ENCODE results near the gene FXYD4. TPM values are rescaled to one million over a fixed set of nuclear protein-coding genes. Genes with fewer than 3 reads are reported as not detected.

FXYD4 gene
- total RNA-seq, 6 experiments from 2014 or later: not detected

GRCh38 chr10:43385412-43386004, 14.1 kb downstream of the FXYD4 start:
- no peaks in the 10 kb centered on the region for H3K9me3 Mint-ChIP-seq
- TF ChIP-seq, protein P1, sequence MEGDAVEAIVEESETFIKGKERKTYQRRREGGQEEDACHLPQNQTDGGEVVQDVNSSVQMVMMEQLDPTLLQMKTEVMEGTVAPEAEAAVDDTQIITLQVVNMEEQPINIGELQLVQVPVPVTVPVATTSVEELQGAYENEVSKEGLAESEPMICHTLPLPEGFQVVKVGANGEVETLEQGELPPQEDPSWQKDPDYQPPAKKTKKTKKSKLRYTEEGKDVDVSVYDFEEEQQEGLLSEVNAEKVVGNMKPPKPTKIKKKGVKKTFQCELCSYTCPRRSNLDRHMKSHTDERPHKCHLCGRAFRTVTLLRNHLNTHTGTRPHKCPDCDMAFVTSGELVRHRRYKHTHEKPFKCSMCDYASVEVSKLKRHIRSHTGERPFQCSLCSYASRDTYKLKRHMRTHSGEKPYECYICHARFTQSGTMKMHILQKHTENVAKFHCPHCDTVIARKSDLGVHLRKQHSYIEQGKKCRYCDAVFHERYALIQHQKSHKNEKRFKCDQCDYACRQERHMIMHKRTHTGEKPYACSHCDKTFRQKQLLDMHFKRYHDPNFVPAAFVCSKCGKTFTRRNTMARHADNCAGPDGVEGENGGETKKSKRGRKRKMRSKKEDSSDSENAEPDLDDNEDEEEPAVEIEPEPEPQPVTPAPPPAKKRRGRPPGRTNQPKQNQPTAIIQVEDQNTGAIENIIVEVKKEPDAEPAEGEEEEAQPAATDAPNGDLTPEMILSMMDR (IDR thresholded peaks at IDR 0.05): no peak
- no peak overlapping the region for H3K27ac Mint-ChIP-seq
- H3K4me3 Mint-ChIP-seq: no peak overlapping the region
- H3K27me3 Mint-ChIP-seq (ENCODE audit: insufficient read depth): peaks cover 2% of the 10 kb centered on the region; the same call in 1 of the 2 replicates
- DNase-seq: no peak
- peaks cover 29% of the 10 kb centered on the region for H3K36me3 Mint-ChIP-seq (ENCODE audit: low read depth)
- H3K4me1 Mint-ChIP-seq (ENCODE audit: low read depth): peaks cover 27% of the 10 kb centered on the region

GRCh38 chr10:43386549-43386948, 15.1 kb downstream of the FXYD4 start:
- no peak for DNase-seq
- Mint-ChIP-seq H3K4me3 (no peak overlapping the region), H3K4me1 (ENCODE audit: low read depth) (peaks cover 31% of the 10 kb centered on the region), H3K9me3 (no peaks in the 10 kb centered on the region), H3K27me3 (ENCODE audit: insufficient read depth) (peaks cover 2% of the 10 kb centered on the region), H3K36me3 (ENCODE audit: low read depth) (peaks cover 30% of the 10 kb centered on the region), H3K27ac (no peak overlapping the region)
- TF ChIP-seq, protein P1 (IDR thresholded peaks at IDR 0.05): no peak

DNA sequence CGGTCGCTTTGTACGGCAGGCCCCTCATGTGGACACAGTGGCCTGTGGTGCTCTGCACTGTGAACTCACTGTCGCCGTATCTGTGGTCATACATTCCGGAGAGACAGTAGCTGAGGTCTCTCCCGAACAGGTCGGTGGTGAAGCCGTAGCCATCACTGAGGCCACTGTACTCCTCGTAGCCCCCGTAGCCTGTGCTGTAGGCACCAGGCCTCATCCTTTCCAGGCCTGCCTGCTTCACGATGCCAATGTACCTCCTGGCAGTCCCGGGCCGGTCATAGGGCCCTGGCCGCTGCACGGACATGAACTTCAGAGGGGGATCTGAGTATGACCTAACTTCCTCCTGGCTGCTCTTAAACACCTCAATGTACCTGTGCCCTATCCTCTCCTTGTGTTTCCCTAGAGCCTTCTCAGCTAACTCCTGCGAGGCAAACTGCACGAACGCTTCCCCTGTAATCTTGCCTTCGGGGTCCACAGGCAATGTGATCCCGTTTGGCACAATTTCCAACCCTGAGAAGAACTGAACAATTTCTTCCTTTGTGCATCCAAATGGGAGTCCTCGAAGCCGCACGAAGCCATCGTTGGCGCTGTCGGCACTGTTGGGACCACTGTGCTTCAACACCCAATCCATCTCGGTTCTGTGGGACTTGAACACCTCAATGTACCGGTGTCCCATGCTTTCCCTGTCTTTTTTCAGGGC, 15.7 kb downstream of the FXYD4 start:
- H3K9me3 Mint-ChIP-seq: no peaks in the 10 kb centered on the region
- peaks cover 34% of the 10 kb centered on the region for H3K36me3 Mint-ChIP-seq (ENCODE audit: low read depth)
- DNase-seq: no peak
- H3K4me1 Mint-ChIP-seq (ENCODE audit: low read depth): peaks cover 33% of the 10 kb centered on the region
- H3K4me3 Mint-ChIP-seq: no peak overlapping the region
- TF ChIP-seq, protein P1 (IDR thresholded peaks at IDR 0.05): no peak
- peaks cover 2% of the 10 kb centered on the region for H3K27me3 Mint-ChIP-seq (ENCODE audit: insufficient read depth)
- H3K27ac Mint-ChIP-seq: no peak overlapping the region

- peaks cover 37% of the 10 kb centered on the region for H3K4me1 Mint-ChIP-seq (ENCODE audit: low read depth)
- H3K9me3 Mint-ChIP-seq: no peaks in the 10 kb centered on the region
- H3K4me3 Mint-ChIP-seq: no peak overlapping the region
- H3K36me3 Mint-ChIP-seq (ENCODE audit: low read depth): peaks cover 40% of the 10 kb centered on the region
- H3K27ac Mint-ChIP-seq: no peak overlapping the region
- DNase-seq: no peak
- TF ChIP-seq, protein P1 (IDR thresholded peaks at IDR 0.05): no peak
- H3K27me3 Mint-ChIP-seq (ENCODE audit: insufficient read depth): peaks cover 2% of the 10 kb centered on the region
Observed at GRCh38 chr10:43387678-43388032, 16.2 kb downstream of the FXYD4 start.

GRCh38 chr10:43389867-43390266, 18.4 kb downstream of the FXYD4 start:
- no peak for DNase-seq
- H3K27ac Mint-ChIP-seq: peak overlapping the region; percentile 29
- H3K36me3 Mint-ChIP-seq (ENCODE audit: low read depth): peaks cover 52% of the 10 kb centered on the region
- no peaks in the 10 kb centered on the region for H3K9me3 Mint-ChIP-seq
- TF ChIP-seq, protein P1 (IDR thresholded peaks at IDR 0.05): no peak
- H3K4me3 Mint-ChIP-seq: no peak overlapping the region
- H3K4me1 Mint-ChIP-seq (ENCODE audit: low read depth): peaks cover 43% of the 10 kb centered on the region
- H3K27me3 Mint-ChIP-seq (ENCODE audit: insufficient read depth): peaks cover 2% of the 10 kb centered on the region
